Calu3 (cell line): Measurements from ENCODE around the gene TMC1. TPM values are rescaled to one million over a fixed set of nuclear protein-coding genes. Genes with fewer than 3 reads are reported as not detected.

Experiments used
- BruUV-seq: library from RNA; stranded (reverse); fragments of 400-500 nt; replicated peaks from 2 replicates; lab custom pipeline; 2021; lab: Mats Ljungman, UMichigan
- CTCF ChIA-PET: fragments of 300-600 bp; sonication (Branson Sonifier 250); formaldehyde crosslinking; loops from one replicate; lab custom pipeline; 2022; ENCODE audit warnings: antibody characterized with exemption; lab: Charles Lee
- DNase-seq: peaks from one replicate; pipeline ENCODE4 v3.0.0; 2022
- H3K27ac Mint-ChIP-seq: one replicate; pipeline ENCODE4 v1.8.0; 2022; ENCODE audit warnings: mixed read lengths; ENCODE audit not compliant: unreplicated experiment
- H3K27me3 Mint-ChIP-seq: one replicate; pipeline ENCODE4 v1.8.0; 2022; ENCODE audit warnings: mixed read lengths; ENCODE audit not compliant: unreplicated experiment
- H3K36me3 Mint-ChIP-seq: one replicate; pipeline ENCODE4 v1.8.0; 2022; ENCODE audit warnings: mild to moderate bottlenecking, moderate library complexity, mixed read lengths; ENCODE audit not compliant: insufficient read depth, unreplicated experiment
- H3K4me1 Mint-ChIP-seq: one replicate; pipeline ENCODE4 v1.8.0; 2022; ENCODE audit warnings: mild to moderate bottlenecking, low read depth, mixed read lengths; ENCODE audit not compliant: unreplicated experiment
- H3K4me3 Mint-ChIP-seq: one replicate; pipeline ENCODE4 v1.8.0; 2022; ENCODE audit warnings: mild to moderate bottlenecking, low read depth, moderate library complexity, mixed read lengths; ENCODE audit not compliant: unreplicated experiment
- H3K9me3 Mint-ChIP-seq: one replicate; pipeline ENCODE4 v1.8.0; 2022; ENCODE audit warnings: low read depth, mixed read lengths; ENCODE audit not compliant: unreplicated experiment
- intact Hi-C: fragments of 100-400 bp; cut with micrococcal nuclease; formaldehyde crosslinking; loops from one replicate; pipeline ENCODE4 v1.10.0; 2022; ENCODE audit not compliant: unreplicated experiment
- total RNA-seq: library from RNA; stranded (reverse); gene quantifications from 2 replicates; pipeline ENCODE4 v1.2.3, GENCODE V29; 2022
- TF ChIP-seq, protein P1 (sequence below): fragments of 200-600 bp; IDR thresholded peaks from one replicate; pipeline ENCODE4 v1.8.0; 2022; ENCODE audit warnings: antibody characterized with exemption; ENCODE audit not compliant: unreplicated experiment

Gene TMC1
- total RNA-seq, 1 experiment from 2014 or later, result not detected

DNA sequence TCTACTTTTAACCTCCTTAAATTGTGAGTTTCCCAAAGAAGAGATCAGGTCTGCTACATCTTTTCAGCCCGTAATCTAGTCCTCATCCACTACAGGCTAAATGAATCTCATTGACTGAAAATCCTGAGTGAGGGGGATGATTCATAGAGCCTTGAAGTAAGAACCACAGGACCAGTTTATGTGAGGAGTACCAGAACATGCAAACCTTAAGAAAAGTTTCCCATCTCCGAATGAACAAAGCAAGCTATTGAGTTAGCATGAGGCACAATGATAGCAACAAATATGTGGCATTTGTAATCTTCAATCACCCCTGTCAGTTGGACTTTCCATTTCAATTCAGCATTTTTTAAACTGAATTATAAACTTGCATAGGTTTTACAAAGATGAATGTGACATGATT lies 234.4 kb downstream of the TMC1 start:
- BruUV-seq, result no TSS peak
- TF ChIP-seq, protein P1, sequence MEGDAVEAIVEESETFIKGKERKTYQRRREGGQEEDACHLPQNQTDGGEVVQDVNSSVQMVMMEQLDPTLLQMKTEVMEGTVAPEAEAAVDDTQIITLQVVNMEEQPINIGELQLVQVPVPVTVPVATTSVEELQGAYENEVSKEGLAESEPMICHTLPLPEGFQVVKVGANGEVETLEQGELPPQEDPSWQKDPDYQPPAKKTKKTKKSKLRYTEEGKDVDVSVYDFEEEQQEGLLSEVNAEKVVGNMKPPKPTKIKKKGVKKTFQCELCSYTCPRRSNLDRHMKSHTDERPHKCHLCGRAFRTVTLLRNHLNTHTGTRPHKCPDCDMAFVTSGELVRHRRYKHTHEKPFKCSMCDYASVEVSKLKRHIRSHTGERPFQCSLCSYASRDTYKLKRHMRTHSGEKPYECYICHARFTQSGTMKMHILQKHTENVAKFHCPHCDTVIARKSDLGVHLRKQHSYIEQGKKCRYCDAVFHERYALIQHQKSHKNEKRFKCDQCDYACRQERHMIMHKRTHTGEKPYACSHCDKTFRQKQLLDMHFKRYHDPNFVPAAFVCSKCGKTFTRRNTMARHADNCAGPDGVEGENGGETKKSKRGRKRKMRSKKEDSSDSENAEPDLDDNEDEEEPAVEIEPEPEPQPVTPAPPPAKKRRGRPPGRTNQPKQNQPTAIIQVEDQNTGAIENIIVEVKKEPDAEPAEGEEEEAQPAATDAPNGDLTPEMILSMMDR, result no peak

DNA sequence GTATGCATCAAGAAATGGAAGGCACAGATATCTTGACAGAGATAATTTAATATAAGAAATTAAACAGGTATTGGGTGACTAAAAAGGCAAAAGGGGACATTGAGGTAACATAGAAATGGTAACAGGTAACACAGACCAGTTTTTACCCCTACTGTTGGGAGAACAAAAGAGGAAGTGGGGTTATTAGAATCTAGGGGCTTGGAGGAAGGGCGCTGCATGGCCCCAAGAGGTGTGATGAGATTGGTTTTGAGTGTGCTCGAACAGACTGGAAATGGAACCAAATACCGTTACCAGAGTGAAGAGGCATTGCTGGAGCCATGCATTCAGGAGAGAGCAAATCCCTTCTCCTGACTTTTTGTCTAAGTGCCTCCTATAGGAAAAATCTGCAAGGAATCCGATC lies 237.5 kb downstream of the TMC1 start:
- Mint-ChIP-seq H3K36me3 (no peaks in the 10 kb centered on the region), H3K4me1 (peaks cover 9% of the 10 kb centered on the region), H3K27ac (no peak overlapping the region), H3K4me3 (no peak overlapping the region), H3K27me3 (no peaks in the 10 kb centered on the region), H3K9me3 (no peaks in the 10 kb centered on the region)
- intact Hi-C loops, result loop anchor here (10.0 kb wide), 1 partner anchor 124 kb away; no protein-coding TSS in a partner anchor
- BruUV-seq, result no TSS peak
- DNase-seq, result no peak
- CTCF ChIA-PET, result no interaction called here
- TF ChIP-seq, protein P1, result no peak

More for the DNA sequence above, 234.4 kb downstream of the TMC1 start:
- Mint-ChIP-seq H3K4me1 (peaks cover 9% of the 10 kb centered on the region), H3K27me3 (no peaks in the 10 kb centered on the region), H3K27ac (no peak overlapping the region), H3K36me3 (no peaks in the 10 kb centered on the region), H3K9me3 (no peaks in the 10 kb centered on the region), H3K4me3 (no peak overlapping the region)
- CTCF ChIA-PET, result no interaction called here
- DNase-seq, result no peak
- intact Hi-C loops, result loop anchor here (10.0 kb wide), 1 partner anchor 121 kb away; no protein-coding TSS in a partner anchor

DNA sequence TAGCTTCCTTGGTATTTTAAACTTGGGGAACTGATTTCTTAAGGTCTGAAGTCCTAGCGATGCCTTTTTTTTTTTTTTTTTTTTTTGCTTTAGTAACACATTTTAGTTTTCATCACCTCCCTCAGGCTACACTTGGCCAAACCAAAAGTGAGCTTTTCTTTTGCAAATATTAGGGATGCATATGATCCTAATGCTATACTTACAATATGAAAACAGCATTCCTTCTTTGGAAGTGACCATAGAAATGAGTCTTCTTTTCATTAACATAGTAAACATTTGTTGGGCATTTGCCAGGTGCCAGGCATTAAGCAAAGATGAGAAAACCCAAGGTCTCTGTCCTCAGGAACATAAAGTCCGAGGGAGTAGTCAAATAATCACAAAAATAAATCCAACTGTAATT lies 241.6 kb downstream of the TMC1 start:
- no peak overlapping the region for H3K4me3 Mint-ChIP-seq
- H3K4me1 Mint-ChIP-seq, result peaks cover 8% of the 10 kb centered on the region
- CTCF ChIA-PET, result interaction anchor here (0.7 kb wide), 1 partner anchor 447 kb away, joined by 6 read pairs; no protein-coding TSS in a partner anchor
- DNase-seq, result no peak
- no peak overlapping the region for H3K27ac Mint-ChIP-seq
- no peaks in the 10 kb centered on the region for H3K9me3 Mint-ChIP-seq
- TF ChIP-seq, protein P1, result no peak
- intact Hi-C loops, result no loop called here
- no peaks in the 10 kb centered on the region for H3K36me3 Mint-ChIP-seq
- no peaks in the 10 kb centered on the region for H3K27me3 Mint-ChIP-seq
- no TSS peak for BruUV-seq

DNA sequence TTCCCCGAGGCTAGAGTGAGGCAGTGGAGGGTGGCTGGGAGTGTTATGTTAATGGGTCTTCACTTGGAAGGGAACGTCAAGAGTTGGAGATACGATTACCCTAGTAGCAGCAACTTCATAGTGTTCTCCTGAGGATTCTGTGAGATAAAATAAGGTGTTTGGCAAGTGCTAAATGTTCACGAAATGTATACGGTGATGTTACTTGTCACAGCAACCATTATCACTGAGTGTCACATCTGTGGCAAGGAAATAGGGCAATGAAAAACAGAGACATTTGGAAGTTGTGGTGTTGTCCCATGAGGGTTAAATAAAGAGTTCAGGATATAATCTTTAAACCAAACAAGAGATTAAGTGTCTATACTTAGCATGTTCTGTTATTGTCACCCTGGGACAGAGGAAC lies 248.1 kb downstream of the TMC1 start:
- no peaks in the 10 kb centered on the region for H3K36me3 Mint-ChIP-seq
- no peaks in the 10 kb centered on the region for H3K27me3 Mint-ChIP-seq
- H3K27ac Mint-ChIP-seq, result no peak overlapping the region
- no TSS peak for BruUV-seq
- H3K4me3 Mint-ChIP-seq, result no peak overlapping the region
- CTCF ChIA-PET, result no interaction called here
- H3K4me1 Mint-ChIP-seq, result no peaks in the 10 kb centered on the region
- no peak for DNase-seq
- no peaks in the 10 kb centered on the region for H3K9me3 Mint-ChIP-seq
- TF ChIP-seq, protein P1, result no peak
- intact Hi-C loops, result no loop called here
